Endothelial cell of umbilical vein (primary cell): ENCODE results near the gene OR56A3. TPM values are rescaled to one million over a fixed set of nuclear protein-coding genes. Genes with fewer than 3 reads are reported as not detected.

Experiments used
- BruUV-seq: library from RNA; stranded (reverse); fragments of 400-500 nt; replicated peaks from 2 replicates; lab custom pipeline; 2021; lab: Mats Ljungman, UMichigan
- CTCF ChIA-PET: fragments of 300-600, 350-600 bp; sonication (Branson Sonifier 250); formaldehyde crosslinking; loops from one replicate; lab custom pipeline; 2021; ENCODE audit warnings: antibody characterized with exemption, inconsistent platforms; lab: Charles Lee
- POLR2A ChIA-PET: fragments of 300-600, 350-600 bp; sonication (Branson Sonifier 250); formaldehyde crosslinking; loops from one replicate; lab custom pipeline; 2021; ENCODE audit warnings: antibody characterized with exemption, inconsistent platforms; lab: Charles Lee
- DNase-seq: peaks from one replicate; pipeline ENCODE4 v3.0.0-alpha.2; 2011; ENCODE audit warnings: low read depth, low spot score
- FAIRE-seq: peaks from 2 replicates; lab custom pipeline; 2011; peaks lifted over from hg19 to GRCh38; lab: Jason Lieb, UNC
- H2AFZ ChIP-seq: 2 replicates; pipeline ENCODE4 v1.6.0; 2012; ENCODE audit warnings: low read depth, low read length, control low read depth, inconsistent platforms
- H3K27ac ChIP-seq: 2 replicates; pipeline ENCODE4 v1.5.1; 2011; ENCODE audit warnings: low read depth, mild to moderate bottlenecking, control low read depth, low read length, moderate library complexity; ENCODE audit not compliant: insufficient read depth
- H3K27me3 ChIP-seq, 2 experiments: 2 replicates each; pipeline versions ENCODE4 v1.6.0 to v1.6.1; 2011; ENCODE audit warnings: low read length in 2 of 2, mixed read lengths in 1 of 2; ENCODE audit not compliant: control insufficient read depth in 2 of 2, insufficient read depth in 2 of 2
- H3K36me3 ChIP-seq, 2 experiments: 2 replicates in 1 of 2; 3 replicates in 1 of 2; pipeline ENCODE4 v1.5.1; 2011; ENCODE audit warnings: low read length in 2 of 2, mild to moderate bottlenecking in 1 of 2, moderate library complexity in 1 of 2; ENCODE audit not compliant: control insufficient read depth in 2 of 2, insufficient read depth in 2 of 2; ENCODE audit errors: extremely low read depth in 1 of 2
- H3K4me1 ChIP-seq: 3 replicates; pipeline ENCODE4 v1.5.1; 2011; ENCODE audit warnings: mild to moderate bottlenecking, low read length; ENCODE audit not compliant: control insufficient read depth, insufficient read depth; ENCODE audit errors: extremely low read depth
- H3K4me2 ChIP-seq: 2 replicates; pipeline ENCODE4 v1.6.1; 2011; ENCODE audit warnings: low read length, control low read depth, mixed read lengths; ENCODE audit not compliant: insufficient read depth
- H3K4me3 ChIP-seq, 3 experiments: fragments of 200-600 bp in 1 of 3; sonication (generic), shearing (Covaris generic) in 1 of 3; replicated peaks in 1 of 3; 2 replicates each; pipeline ENCODE4 v1.5.1; 2011 to 2016; ENCODE audit warnings: control low read depth in 3 of 3, low read length in 3 of 3, mild to moderate bottlenecking in 2 of 3, inconsistent platforms in 1 of 3, low read depth in 1 of 3, moderate library complexity in 1 of 3; ENCODE audit not compliant: insufficient read depth in 1 of 3
- H3K79me2 ChIP-seq: 2 replicates; pipeline ENCODE4 v1.6.0; 2012; ENCODE audit warnings: low read length, inconsistent platforms; ENCODE audit not compliant: control insufficient read depth, insufficient read depth
- H3K9ac ChIP-seq: replicated peaks from 2 replicates; pipeline ENCODE3; 2011; ENCODE audit warnings: low read length, control low read depth; ENCODE audit not compliant: insufficient read depth; ENCODE audit errors: extremely low read depth
- H3K9me1 ChIP-seq: replicated peaks from 3 replicates; pipeline ENCODE4 v1.6.0; 2011; ENCODE audit warnings: mild to moderate bottlenecking, low read length; ENCODE audit not compliant: control insufficient read depth, insufficient read depth; ENCODE audit errors: extremely low read depth
- H3K9me3 ChIP-seq: replicated peaks from 2 replicates; pipeline ENCODE4 v1.5.1; 2012; ENCODE audit warnings: low read length, inconsistent platforms; ENCODE audit not compliant: control insufficient read depth, insufficient read depth
- H4K20me1 ChIP-seq: replicated peaks from 2 replicates; pipeline ENCODE3; 2011; ENCODE audit warnings: mild to moderate bottlenecking, low read length; ENCODE audit not compliant: control insufficient read depth, insufficient read depth; ENCODE audit errors: extremely low read depth
- EZH2 ChIP-seq: IDR thresholded peaks from 2 replicates; pipeline ENCODE4 v1.6.1; 2012; ENCODE audit warnings: borderline replicate concordance, low read depth, mild to moderate bottlenecking, moderate library complexity, low read length, inconsistent platforms; ENCODE audit not compliant: severe bottlenecking
- FOS ChIP-seq: IDR thresholded peaks from 2 replicates; pipeline ENCODE4 v1.6.1; 2011; ENCODE audit warnings: mild to moderate bottlenecking, low read length, moderate library complexity, borderline replicate concordance; ENCODE audit not compliant: insufficient read depth
- GATA2 ChIP-seq: IDR thresholded peaks from 2 replicates; pipeline ENCODE4 v1.7.0; 2011; ENCODE audit warnings: low read depth, mild to moderate bottlenecking, moderate library complexity, mixed read lengths, low read length; ENCODE audit not compliant: insufficient read length, insufficient read depth
- JUN ChIP-seq: IDR thresholded peaks from 2 replicates; pipeline ENCODE4 v1.6.1; 2011; ENCODE audit warnings: borderline replicate concordance, low read depth; ENCODE audit not compliant: insufficient read length, insufficient read depth
- MYC ChIP-seq: IDR thresholded peaks from one replicate; pipeline ENCODE4 v1.6.1; 2011; ENCODE audit warnings: mild to moderate bottlenecking, low read depth, low read length
- POLR2A ChIP-seq: IDR thresholded peaks from 2 replicates; pipeline ENCODE4 v1.6.1; 2012; ENCODE audit warnings: low read depth, mild to moderate bottlenecking, control low read depth, low read length
- POLR2AphosphoS5 ChIP-seq: IDR thresholded peaks from 2 replicates; pipeline ENCODE4 v1.6.1; 2012; ENCODE audit warnings: low read depth, mild to moderate bottlenecking, control low read depth, low read length, moderate library complexity; ENCODE audit not compliant: insufficient read depth
- dilution Hi-C: fragments of 300-500 bp; cut with MboI; formaldehyde crosslinking; loops from one replicate; pipeline ENCODE4 v1.15.0; 2019; ENCODE audit warnings: low sequenced_read_pairs; ENCODE audit not compliant: extremely low pct_ligation_motif_present
- intact Hi-C: fragments of 100-400 bp; cut with micrococcal nuclease; formaldehyde crosslinking; loops from one replicate; pipeline ENCODE4 v1.10.0; 2022
- polyA plus RNA-seq, 4 experiments: library from polyadenylated mRNA; depleted of rRNA in 3 of 4; stranded (reverse) in 3 of 4; unstranded in 1 of 4; fragments of >200 nt; gene quantifications; 2 replicates each; pipeline versions ENCODE4 v1.2.1 to v1.2.3, GENCODE V29; 2011 to 2012; ENCODE audit warnings: missing spikeins in 1 of 4
- total RNA-seq: library from RNA; stranded (reverse); gene quantifications from 2 replicates; pipeline ENCODE4 v1.2.3, GENCODE V29; 2021
- TF ChIP-seq, protein P1 (sequence below), 2 donors: IDR thresholded peaks; 1 replicate in 1 of 2; 2 replicates in 1 of 2; pipeline ENCODE4 v1.5.1; 2011; ENCODE audit warnings: low read length in 2 of 2, mild to moderate bottlenecking in 2 of 2, moderate library complexity in 2 of 2, control low read depth in 1 of 2, inconsistent platforms in 1 of 2, low read depth in 1 of 2; ENCODE audit not compliant: insufficient read depth in 1 of 2; ENCODE audit errors: extremely low read depth in 1 of 2
- TF ChIP-seq, protein P2 (sequence below): IDR thresholded peaks from 2 replicates; pipeline ENCODE4 v1.6.1; 2011; ENCODE audit not compliant: insufficient read depth, insufficient read length

Gene OR56A3
- total and polyA plus RNA-seq, 2 donors (not counting 3 experiments of a cell fraction or from before 2014, with no cell fraction given), result not detected

DNA sequence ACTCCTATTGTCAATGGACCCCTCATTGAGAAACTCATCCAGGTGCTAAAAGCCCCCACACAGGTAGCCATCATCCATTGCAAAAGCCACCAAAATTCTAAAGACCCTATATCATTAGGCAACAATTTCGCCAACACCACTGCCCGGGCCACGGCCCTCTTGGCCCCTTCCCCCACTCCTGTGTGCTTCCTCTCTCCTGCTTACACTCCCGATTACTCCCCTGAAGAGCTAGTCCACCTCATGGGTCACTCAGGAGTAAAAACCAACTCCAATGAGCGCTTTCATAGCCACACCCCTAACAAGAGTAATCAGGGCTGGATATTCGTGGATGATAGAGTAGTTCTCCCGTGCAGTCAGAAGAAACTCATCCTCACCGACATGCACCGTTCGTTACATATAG lies 8.9 kb upstream of the OR56A3 start:
- no peaks in the 10 kb centered on the region for H3K4me1 ChIP-seq
- H3K36me3 ChIP-seq, result no peaks in the 10 kb centered on the region
- H3K79me2 ChIP-seq, result no peaks in the 10 kb centered on the region
- no peak for FAIRE-seq
- intact Hi-C loops (no loop called here), dilution Hi-C loops (no loop called here)
- no peak overlapping the region for H3K4me2 ChIP-seq
- no peaks in the 10 kb centered on the region for H3K9me3 ChIP-seq
- DNase-seq, result no peak
- no peaks in the 10 kb centered on the region for H4K20me1 ChIP-seq
- H3K9ac ChIP-seq, result no peak overlapping the region
- no peak overlapping the region for H3K27ac ChIP-seq
- H2AFZ ChIP-seq, result no peak overlapping the region
- TF ChIP-seq POLR2AphosphoS5 (no peak), JUN (no peak), EZH2 (no peak), FOS (no peak), POLR2A (no peak), GATA2 (no peak), MYC (no peak)
- TF ChIP-seq, protein P1, sequence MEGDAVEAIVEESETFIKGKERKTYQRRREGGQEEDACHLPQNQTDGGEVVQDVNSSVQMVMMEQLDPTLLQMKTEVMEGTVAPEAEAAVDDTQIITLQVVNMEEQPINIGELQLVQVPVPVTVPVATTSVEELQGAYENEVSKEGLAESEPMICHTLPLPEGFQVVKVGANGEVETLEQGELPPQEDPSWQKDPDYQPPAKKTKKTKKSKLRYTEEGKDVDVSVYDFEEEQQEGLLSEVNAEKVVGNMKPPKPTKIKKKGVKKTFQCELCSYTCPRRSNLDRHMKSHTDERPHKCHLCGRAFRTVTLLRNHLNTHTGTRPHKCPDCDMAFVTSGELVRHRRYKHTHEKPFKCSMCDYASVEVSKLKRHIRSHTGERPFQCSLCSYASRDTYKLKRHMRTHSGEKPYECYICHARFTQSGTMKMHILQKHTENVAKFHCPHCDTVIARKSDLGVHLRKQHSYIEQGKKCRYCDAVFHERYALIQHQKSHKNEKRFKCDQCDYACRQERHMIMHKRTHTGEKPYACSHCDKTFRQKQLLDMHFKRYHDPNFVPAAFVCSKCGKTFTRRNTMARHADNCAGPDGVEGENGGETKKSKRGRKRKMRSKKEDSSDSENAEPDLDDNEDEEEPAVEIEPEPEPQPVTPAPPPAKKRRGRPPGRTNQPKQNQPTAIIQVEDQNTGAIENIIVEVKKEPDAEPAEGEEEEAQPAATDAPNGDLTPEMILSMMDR (IDR thresholded peaks at IDR 0.05; ENCODE audit: extremely low read depth in 1 of 2, insufficient read depth in 1 of 2, low read depth in 1 of 2, low read length in 2 of 2), result no peak
- TF ChIP-seq, protein P2, sequence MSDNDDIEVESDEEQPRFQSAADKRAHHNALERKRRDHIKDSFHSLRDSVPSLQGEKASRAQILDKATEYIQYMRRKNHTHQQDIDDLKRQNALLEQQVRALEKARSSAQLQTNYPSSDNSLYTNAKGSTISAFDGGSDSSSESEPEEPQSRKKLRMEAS, result no peak
- H3K27me3 ChIP-seq, result no peaks in the 10 kb centered on the region
- ChIA-PET POLR2A (no interaction called here), CTCF (interaction anchor here (1.2 kb wide), 1 partner anchor 10 kb away, joined by 3 read pairs; no protein-coding TSS in a partner anchor)
- BruUV-seq, result no TSS peak
- no peak overlapping the region for H3K4me3 ChIP-seq
- no peaks in the 10 kb centered on the region for H3K9me1 ChIP-seq
